Astrocyte of the cerebellum (primary cell): ENCODE results near the gene PPM1H.
"Not testable (repeated sequence)": the region's sequence is repeated elsewhere in the genome, so short reads cannot be mapped to it uniquely, and the experiment has no call there.

Experiments used
- DNase-seq: peaks from one replicate; pipeline ENCODE4 v3.0.0-alpha.2; 2011; ENCODE audit warnings: low read depth
- H3K4me3 ChIP-seq: 2 replicates; pipeline ENCODE4 v1.5.1; 2011; ENCODE audit warnings: mild to moderate bottlenecking, low read depth, low read length, moderate library complexity
- CTCF ChIP-seq: IDR thresholded peaks from 2 replicates; pipeline ENCODE4 v1.5.1; 2012; ENCODE audit warnings: low read length, low read depth, moderate library complexity, mild to moderate bottlenecking; ENCODE audit errors: missing control alignments
- in situ Hi-C: cut with HindIII; loops from 2 replicates; pipeline ENCODE4 v1.10.0; 2017; ENCODE audit warnings: low sequenced_read_pairs

The PPM1H gene

GRCh38 chr12:62891805-62892549 lies 43.0 kb downstream of the PPM1H start:
- H3K4me3 ChIP-seq: no peak overlapping the region
- in situ Hi-C loops: no loop called here
- TF ChIP-seq CTCF: no peak
- DNase-seq: no peak

- no peak for DNase-seq
- H3K4me3 ChIP-seq: no peak overlapping the region
- in situ Hi-C loops: no loop called here
- TF ChIP-seq CTCF: no peak
Observed at GRCh38 chr12:62888454-62889110, 46.4 kb downstream of the PPM1H start.

- no peak overlapping the region for H3K4me3 ChIP-seq
- DNase-seq: no peak
- no peak for TF ChIP-seq CTCF
- in situ Hi-C loops: no loop called here
Observed at GRCh38 chr12:62886796-62887195, 48.2 kb downstream of the PPM1H start.

- DNase-seq: no peak
- TF ChIP-seq CTCF: no peak
- in situ Hi-C loops: no loop called here
- no peak overlapping the region for H3K4me3 ChIP-seq
Observed at GRCh38 chr12:62885242-62885641, 49.7 kb downstream of the PPM1H start.

- H3K4me3 ChIP-seq, DNase-seq, in situ Hi-C loops: not testable (repeated sequence)
Observed at GRCh38 chr12:62884832-62885231, 50.1 kb downstream of the PPM1H start.

- DNase-seq: no peak
- in situ Hi-C loops: no loop called here
- H3K4me3 ChIP-seq: no peak overlapping the region
- no peak for TF ChIP-seq CTCF
Observed at GRCh38 chr12:62882696-62883095, 52.3 kb downstream of the PPM1H start.

GRCh38 chr12:62882140-62882539 lies 52.8 kb downstream of the PPM1H start:
- H3K4me3 ChIP-seq: no peak overlapping the region
- no peak for TF ChIP-seq CTCF
- no peak for DNase-seq
- in situ Hi-C loops: no loop called here
